Superior temporal gyrus (tissue), 1 donor: ENCODE data around the gene TMEM60.

Source experiments
- DNase-seq: peaks from one replicate; pipeline ENCODE4 v3.0.0-alpha.2; 2016; ENCODE audit errors: extremely low spot score

The TMEM60 gene

DNA sequence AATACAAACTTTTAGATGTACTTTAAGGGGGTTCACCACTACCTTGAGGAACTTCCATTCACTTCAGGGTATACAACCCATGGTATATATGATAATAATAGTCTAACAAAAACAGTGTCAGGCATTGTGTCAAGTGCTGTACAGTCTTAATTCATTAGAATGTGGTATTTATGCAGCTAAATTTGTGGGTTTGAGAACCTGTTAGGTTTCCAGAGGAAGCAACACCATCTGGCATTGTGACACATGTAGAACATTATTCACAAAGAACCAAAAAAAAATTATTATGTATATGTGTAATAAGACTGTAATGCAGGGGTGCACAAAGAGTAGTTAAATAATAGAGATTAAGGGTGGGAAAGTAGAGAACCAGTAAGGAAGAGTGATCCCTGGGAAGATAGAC lies 26.3 kb downstream of the TMEM60 start:
- no peak for DNase-seq

DNA sequence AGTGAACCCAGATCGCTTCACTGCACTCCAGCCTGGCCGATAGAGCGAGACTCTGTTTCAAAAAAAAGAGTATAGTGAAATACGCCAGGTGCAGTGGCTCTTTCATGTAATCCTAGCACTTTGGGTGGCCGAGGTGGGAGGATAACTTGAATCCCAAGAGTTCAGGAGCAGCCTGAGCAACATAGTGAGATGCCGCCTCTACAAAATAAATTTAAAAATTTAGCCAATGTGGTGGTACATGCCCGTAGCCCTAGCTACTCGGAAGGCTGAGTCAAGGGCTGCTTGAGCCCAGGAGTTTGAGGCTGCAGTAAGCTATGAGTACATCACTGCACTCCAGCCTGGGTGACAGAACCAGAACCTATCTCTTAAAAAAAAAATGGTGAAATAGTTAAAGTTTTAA lies 27.9 kb downstream of the TMEM60 start:
- DNase-seq = no peak

DNA sequence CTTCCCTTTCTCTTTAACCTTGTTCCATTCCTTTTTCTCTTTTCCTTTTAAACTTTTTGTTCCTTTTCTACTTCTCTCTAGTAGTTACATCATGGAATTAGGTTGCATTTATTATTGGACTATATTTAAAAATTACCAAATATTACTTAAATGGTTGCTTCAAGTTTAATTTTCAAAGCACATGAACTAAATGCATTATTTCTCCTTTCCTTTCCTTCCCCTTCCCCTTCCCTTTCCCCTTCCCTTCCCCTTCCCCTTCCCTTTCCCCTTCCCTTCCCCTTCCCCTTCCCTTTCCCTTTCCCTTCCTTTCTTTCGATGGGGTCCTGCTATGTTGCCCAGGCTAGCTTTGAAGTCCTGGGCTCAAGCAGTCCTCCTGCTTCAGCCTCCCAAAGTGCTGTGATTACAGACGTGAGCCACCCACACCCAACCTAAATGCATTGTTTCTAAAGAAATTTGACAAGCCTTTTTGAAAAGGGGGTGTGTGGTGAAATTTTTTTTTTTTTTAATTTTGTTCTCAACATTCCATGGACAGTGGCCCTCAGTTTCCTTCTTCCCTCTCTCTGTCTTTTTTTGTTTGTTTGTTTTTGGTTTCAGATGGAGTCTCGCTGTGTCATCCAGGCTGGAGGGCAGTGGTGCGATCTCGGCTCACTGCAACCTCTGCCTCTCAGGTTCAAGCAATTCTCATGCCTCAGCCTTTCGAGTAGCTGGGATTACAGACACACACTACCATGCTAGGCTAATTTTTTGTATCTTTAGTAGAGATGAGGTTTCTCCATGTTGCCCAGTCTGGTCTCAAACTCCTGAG lies 31.2 kb downstream of the TMEM60 start:
- DNase-seq = no peak

DNA sequence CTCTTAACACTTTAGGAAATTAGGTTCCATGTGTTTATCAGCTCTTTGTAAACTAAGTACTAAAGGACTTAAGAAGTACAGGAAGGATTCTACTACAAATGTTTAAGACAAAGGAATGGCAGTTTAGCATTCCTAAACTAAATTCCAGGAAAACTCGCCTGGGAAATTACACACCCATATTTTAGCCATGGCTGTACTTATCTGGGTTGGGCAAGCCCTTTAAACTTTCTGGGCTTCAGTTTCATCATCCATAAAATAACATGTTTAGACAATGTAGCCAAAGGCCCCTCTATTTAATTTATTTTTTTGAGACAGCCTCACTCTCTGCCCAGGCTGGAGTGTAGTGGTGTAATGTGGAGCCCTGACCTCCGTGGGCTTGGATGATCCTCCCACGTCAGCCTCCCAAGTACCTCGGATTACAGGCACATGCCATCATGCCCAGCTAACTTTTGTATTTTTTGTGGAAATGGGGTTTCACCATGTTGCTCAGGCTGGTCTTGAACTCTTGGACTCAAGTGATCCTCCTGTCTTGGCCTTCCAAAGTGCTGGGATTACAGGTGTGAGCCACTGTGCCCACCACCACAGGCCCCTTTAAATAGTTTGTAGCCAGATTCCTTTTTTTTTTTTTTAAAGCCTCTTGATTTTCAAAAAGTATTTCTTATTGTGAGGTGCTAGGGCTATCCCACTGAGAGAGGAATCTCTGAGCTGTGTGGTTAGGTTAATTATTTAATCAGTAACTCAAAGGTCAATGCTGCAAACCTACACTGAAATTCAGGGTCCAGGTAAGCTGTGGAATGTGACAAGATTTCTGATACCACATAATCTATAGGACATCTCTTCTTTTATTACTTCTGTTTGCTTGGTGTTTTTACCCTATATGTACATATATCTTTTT lies 32.1 kb downstream of the TMEM60 start:
- no peak for DNase-seq

DNA sequence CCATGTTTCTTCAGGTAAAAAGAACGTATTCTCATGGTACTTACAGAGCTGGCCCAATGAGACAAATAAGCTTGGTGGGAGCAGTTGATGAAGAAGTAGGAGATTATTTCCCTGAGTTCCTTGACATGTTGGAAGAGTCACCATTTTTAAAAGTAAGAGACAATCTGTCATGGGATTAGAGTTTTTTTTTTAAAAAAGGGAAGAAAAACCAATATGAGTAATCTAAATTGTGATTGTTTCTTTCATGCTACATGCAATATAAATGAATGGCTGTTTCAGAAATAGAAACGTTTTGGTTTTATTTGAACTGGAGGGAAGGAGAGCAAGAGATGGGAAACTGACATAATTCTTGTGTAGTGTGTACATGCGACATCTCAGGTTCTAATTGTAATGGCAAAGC lies 32.8 kb downstream of the TMEM60 start:
- no peak for DNase-seq

DNA sequence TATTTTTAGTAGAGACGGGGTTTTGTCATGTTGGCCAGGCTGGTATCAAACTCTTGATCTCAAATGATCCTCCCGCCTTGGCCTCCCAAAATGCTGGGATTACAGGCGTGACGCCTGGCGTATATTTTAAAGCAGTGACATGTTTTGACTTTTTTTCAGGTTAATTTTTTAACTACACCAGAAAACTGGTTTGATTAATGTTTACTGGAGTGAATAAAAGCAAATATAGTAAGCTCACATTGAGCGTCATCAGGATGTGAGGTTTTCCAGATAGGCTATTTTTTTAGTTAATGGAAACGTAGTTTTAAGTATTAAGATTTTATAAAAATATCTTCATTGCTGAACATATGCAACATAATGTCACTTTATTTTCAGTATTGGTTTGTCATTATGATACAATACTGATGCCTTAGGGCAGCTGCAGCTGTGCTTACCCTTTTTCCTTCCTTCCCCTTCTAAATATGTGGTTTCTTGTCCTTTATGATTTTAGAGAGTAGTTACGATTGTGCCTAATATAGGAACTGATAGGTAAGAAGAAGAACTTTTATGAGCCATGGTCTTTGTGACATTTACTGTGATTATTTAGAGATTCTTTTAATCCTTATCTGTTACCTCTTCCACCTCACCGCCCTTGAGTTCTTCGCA lies 37.3 kb downstream of the TMEM60 start:
- DNase-seq = no peak

DNA sequence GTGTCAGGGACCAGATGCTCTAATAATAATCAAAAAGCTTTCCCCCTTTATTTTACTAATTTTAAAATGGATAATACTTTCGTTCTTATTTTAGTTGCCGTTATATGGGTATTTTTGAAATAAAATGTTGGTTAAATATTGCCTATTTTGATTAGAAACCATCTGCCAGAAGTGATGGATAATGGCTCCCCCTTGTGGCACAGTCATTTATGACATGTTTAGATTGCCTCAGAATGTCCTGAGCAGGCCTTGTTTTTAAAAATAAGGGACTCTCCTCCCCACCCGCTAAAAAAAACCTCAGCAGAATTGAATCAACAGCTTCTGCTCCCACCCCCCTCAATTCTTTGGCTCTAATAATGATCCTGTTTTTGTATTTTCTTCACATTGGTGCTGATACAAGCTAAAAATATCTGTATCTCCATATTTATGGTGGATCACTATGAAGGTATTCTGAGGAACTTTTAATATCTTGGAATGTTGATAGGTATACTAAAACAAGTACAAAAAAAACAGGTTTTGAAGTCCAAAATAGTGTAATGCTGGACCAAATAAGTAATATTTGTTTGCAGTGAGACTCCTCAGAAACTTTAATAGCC lies 38.8 kb downstream of the TMEM60 start:
- DNase-seq = peak; percentile 96

DNA sequence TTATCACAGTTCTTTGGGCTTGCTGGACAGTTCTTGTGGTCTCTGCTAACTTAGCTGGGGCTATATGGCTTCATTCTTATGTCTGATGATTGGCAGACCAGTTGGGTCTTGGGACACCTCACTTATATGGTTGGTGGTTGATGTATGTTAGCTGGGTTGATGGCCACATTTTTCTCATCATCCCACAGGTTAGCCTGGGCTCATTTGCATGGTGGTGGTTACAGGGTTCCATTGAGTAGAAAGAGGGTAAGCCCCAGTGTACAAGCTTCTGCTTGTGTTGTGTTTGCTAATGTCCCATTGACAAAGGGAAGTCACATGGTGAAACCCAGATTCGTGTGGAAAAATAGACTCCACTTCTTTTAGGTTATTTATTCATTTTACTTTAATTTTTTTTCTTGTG lies 40.6 kb downstream of the TMEM60 start:
- DNase-seq = no peak

DNA sequence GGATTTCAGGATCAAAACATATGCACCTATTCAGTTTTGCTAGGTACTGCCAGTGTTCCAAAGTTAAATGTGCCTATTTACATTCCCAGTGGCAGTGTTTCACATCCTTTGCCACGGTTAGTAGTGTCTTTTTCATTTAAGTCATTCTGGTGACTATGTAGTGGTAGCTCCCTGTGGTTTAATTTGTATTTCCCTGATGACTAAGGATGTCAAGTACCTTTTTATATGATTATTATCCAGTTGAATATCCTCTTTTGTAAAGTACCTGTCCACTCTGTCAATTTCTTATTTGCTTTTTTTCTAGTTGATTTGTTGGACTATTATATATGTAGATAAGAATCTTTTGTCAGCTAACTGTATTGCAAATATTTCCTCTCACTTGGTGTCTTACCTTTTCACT lies 45.1 kb downstream of the TMEM60 start:
- DNase-seq = no peak

DNA sequence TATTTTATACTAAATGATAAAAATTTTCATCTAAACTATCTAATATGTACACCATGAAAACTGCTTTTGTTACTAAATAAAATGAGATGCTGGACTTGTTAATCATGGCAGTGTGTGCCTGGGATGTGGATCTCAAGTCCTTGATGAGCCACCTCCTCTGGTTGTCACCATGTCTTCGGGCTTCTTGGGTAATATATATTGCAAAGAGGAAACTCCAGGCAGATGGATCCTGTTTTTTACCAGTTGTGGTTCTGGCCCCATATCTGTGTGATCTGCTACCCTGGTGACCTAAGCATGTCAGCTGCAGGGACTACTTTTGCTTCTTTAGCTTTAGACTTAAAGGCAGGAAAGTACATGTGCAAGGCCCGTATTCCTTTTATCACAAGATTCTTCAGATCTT lies 46.2 kb downstream of the TMEM60 start:
- DNase-seq = no peak

DNA sequence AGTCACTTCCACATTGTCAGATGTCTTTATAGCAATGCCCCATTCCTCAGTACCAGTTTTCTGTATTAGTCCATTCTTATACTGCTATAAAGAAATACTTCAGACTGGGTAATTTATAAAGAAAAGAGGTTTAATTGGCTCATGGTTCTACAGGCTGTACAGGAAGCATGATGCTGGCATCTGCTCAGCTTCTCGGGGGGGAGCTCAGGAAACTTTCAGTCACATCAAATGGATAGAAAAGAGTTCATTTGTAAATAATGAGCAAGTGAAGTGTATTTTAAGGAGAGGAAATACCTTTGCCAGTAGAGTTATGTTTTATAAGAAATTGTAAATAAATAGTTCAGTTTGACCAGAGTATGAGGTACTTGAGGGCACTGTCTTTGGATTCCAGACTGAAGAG lies 50.5 kb downstream of the TMEM60 start:
- no peak for DNase-seq

DNA sequence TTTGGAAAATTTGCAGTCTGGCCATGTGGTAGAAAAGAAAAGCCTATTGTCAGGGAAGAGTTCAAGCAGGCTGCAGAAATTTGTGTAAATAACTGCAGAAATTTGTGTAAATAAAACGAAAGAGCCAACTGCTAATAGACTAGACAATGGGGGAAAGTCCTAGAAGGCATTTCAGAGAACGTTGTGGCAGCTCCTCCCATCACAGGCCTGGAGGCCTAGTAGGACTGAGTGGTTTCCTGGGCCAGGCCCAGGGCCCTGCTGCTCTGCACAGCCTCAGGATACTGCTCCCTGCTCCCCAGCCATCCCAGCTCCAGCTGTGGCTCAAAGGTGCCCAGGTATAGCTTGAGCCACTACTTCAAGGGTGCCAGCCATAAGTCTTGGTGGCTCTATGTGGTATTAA lies 51.1 kb downstream of the TMEM60 start:
- DNase-seq = no peak

DNA sequence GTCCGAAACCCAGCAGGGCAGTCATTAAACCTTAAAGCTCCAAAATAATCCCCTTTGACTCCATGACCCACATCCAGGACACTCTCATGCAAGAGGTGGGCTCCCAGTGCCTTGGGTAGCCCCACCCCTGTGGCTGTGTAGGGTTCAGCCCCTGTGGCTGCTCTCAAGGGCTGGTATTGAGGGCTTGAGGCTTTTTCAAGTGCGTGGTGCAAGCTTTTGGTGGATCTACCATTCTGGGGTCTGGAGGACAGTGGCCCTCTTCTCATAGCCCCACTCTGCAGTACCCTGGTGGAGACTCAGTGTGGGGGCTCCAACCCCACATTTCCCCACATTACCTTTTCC lies 51.4 kb downstream of the TMEM60 start:
- DNase-seq = no peak

DNA sequence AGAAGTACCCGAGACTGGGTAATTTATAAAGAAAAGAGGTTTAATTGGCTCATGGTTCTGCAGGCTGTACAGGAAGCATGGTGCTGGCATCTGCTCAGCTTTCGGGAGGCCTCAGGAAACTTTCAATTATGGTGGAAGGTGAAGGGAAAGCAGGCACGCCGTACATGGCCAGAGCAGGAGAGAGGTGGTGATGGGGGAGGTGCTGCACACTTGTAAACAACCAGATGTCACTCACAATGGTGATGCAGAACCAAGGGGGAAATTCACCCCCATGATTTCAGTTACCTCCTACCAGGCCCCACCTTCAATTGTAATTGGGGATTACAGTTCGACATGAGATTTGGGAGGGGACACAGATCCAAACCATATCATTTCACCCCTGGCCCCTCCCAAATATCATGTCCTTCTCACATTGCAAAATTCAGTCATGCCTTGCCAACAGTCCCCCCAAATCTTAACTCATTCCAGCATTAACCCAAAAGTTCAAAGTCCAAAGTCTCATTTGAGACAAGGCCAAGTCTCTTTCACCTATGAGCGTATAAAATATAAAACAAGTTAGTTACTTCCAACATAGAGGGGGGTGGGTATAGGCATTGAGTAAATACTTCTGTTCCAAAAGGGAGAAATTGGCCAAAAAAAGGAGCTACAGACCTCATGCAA lies 51.9 kb downstream of the TMEM60 start:
- DNase-seq = no peak

DNA sequence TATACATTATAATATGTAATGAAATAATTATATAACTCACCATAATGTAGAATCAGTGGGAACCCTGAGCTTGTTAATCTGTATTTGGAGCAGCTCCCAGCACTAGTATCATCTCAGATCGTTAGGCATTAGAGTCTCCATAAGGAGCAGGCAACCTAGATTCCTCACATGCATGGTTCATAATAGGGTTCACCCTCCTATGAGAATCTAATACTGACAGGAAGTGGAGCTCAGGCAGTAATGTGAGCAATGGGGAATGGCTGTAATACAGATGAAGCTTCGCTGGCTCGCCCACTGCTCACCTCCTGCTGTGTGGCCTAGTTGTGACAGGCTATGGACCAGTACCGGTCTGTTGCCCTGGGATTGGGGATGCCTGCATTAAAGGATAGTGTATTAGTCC lies 52.5 kb downstream of the TMEM60 start:
- DNase-seq = no peak
